Chondrocyte (in vitro differentiated cells): ENCODE results near the gene HEXIM1. TPM values are rescaled to one million over a fixed set of nuclear protein-coding genes. Genes with fewer than 3 reads are reported as not detected.
A peak's percentile ranks its signal among the peaks of the same experiment; 100 is the strongest.

ENCODE experiments used
- DNase-seq: peaks from one replicate; pipeline ENCODE4 v3.0.0; 2021; ENCODE audit warnings: mixed read lengths, low spot score
- H3K27ac Mint-ChIP-seq: one replicate; pipeline ENCODE4 v1.8.0; 2021; ENCODE audit warnings: mild to moderate bottlenecking, moderate library complexity, mixed read lengths; ENCODE audit not compliant: unreplicated experiment
- H3K27me3 Mint-ChIP-seq: 2 replicates; pipeline ENCODE4 v1.8.0; 2021; ENCODE audit warnings: low read depth, mixed read lengths
- H3K36me3 Mint-ChIP-seq: 2 replicates; pipeline ENCODE4 v1.8.0; 2021; ENCODE audit warnings: low read depth, mixed read lengths
- H3K4me1 Mint-ChIP-seq: 2 replicates; pipeline ENCODE4 v1.8.0; 2021; ENCODE audit warnings: low read depth, mild to moderate bottlenecking, mixed read lengths
- H3K4me3 Mint-ChIP-seq: one replicate; pipeline ENCODE4 v1.8.0; 2021; ENCODE audit warnings: mild to moderate bottlenecking, moderate library complexity, mixed read lengths; ENCODE audit not compliant: unreplicated experiment
- H3K9me3 Mint-ChIP-seq: 2 replicates; pipeline ENCODE4 v1.8.0; 2021; ENCODE audit warnings: low read depth, mixed read lengths
- CTCF ChIP-seq: fragments of 200-600 bp; sonication (generic); IDR thresholded peaks from 2 replicates; pipeline ENCODE4 v1.5.0; 2021; ENCODE audit warnings: antibody characterized with exemption, mild to moderate bottlenecking, moderate library complexity
- total RNA-seq: library from RNA; stranded (reverse); gene quantifications from 3 replicates; pipeline ENCODE4 v1.2.1, GENCODE V29; 2021

The HEXIM1 gene
- total RNA-seq, 1 donor from 2014 or later = 36.4 TPM

- TF ChIP-seq CTCF = no peak
- peak; percentile 79 for DNase-seq
- Mint-ChIP-seq H3K4me1 (peaks cover 11% of the 10 kb centered on the region), H3K27ac (no peak overlapping the region), H3K4me3 (no peak overlapping the region), H3K36me3 (no peaks in the 10 kb centered on the region), H3K27me3 (no peaks in the 10 kb centered on the region), H3K9me3 (no peaks in the 10 kb centered on the region)
These were observed 9.3 kb upstream of the HEXIM1 start for GRCh38 chr17:45138911-45139532.

GRCh38 chr17:45139533-45139920 lies 8.7 kb upstream of the HEXIM1 start:
- peaks cover 11% of the 10 kb centered on the region for H3K4me1 Mint-ChIP-seq
- H3K27ac Mint-ChIP-seq = no peak overlapping the region
- H3K27me3 Mint-ChIP-seq = no peaks in the 10 kb centered on the region
- DNase-seq = peak; percentile 33
- H3K9me3 Mint-ChIP-seq = no peaks in the 10 kb centered on the region
- no peak for TF ChIP-seq CTCF
- no peaks in the 10 kb centered on the region for H3K36me3 Mint-ChIP-seq
- H3K4me3 Mint-ChIP-seq = no peak overlapping the region

GRCh38 chr17:45143094-45143670 lies 5.1 kb upstream of the HEXIM1 start:
- H3K27me3 Mint-ChIP-seq = no peaks in the 10 kb centered on the region

GRCh38 chr17:45143767-45144198 lies 4.5 kb upstream of the HEXIM1 start:
- H3K27me3 Mint-ChIP-seq = no peaks in the 10 kb centered on the region
- no peak overlapping the region for H3K27ac Mint-ChIP-seq
- H3K4me1 Mint-ChIP-seq = peaks cover 15% of the 10 kb centered on the region
- DNase-seq = peak; percentile 88
- no peaks in the 10 kb centered on the region for H3K36me3 Mint-ChIP-seq
- TF ChIP-seq CTCF = no peak
- no peak overlapping the region for H3K4me3 Mint-ChIP-seq
- no peaks in the 10 kb centered on the region for H3K9me3 Mint-ChIP-seq

More at GRCh38 chr17:45143094-45143670, 5.1 kb upstream of the HEXIM1 start:
- H3K4me3 Mint-ChIP-seq = no peak overlapping the region
- peak; percentile 57 for DNase-seq
- no peaks in the 10 kb centered on the region for H3K36me3 Mint-ChIP-seq
- H3K4me1 Mint-ChIP-seq = peaks cover 15% of the 10 kb centered on the region
- no peaks in the 10 kb centered on the region for H3K9me3 Mint-ChIP-seq
- H3K27ac Mint-ChIP-seq = no peak overlapping the region
- no peak for TF ChIP-seq CTCF

- no peak overlapping the region for H3K27ac Mint-ChIP-seq
- no peak for TF ChIP-seq CTCF
These were observed 3.9 kb upstream of the HEXIM1 start for GRCh38 chr17:45144199-45145034.

More at GRCh38 chr17:45144199-45145034, 3.9 kb upstream of the HEXIM1 start:
- no peaks in the 10 kb centered on the region for H3K9me3 Mint-ChIP-seq
- DNase-seq = peak; percentile 87
- no peaks in the 10 kb centered on the region for H3K36me3 Mint-ChIP-seq
- H3K27me3 Mint-ChIP-seq = no peaks in the 10 kb centered on the region
- H3K4me1 Mint-ChIP-seq = peaks cover 15% of the 10 kb centered on the region
- H3K4me3 Mint-ChIP-seq = no peak overlapping the region
